DOHH2 (cell line): ENCODE results near the gene MACC1.

ENCODE experiments used
- H3F3A ChIP-seq: fragments of 200-600 bp; sonication (generic), shearing (Covaris generic); 2 replicates; pipeline ENCODE4 v1.6.0; 2016; ENCODE audit warnings: antibody characterized with exemption, mild to moderate bottlenecking; ENCODE audit not compliant: control insufficient read depth, insufficient read depth
- H3K27ac ChIP-seq: fragments of 200-600 bp; sonication (generic); 2 replicates; pipeline ENCODE4 v1.5.1; 2014; ENCODE audit warnings: low read depth, mild to moderate bottlenecking, low read length, moderate library complexity
- H3K27me3 ChIP-seq: fragments of 200-600 bp; sonication (generic); 2 replicates; pipeline ENCODE4 v1.6.1; 2014; ENCODE audit warnings: mild to moderate bottlenecking, low read length, mixed read lengths; ENCODE audit not compliant: control insufficient read depth
- H3K36me3 ChIP-seq: fragments of 200-600 bp; sonication (generic); 2 replicates; pipeline ENCODE4 v1.6.1; 2014; ENCODE audit warnings: mild to moderate bottlenecking, low read length, moderate library complexity, mixed read lengths; ENCODE audit not compliant: control insufficient read depth
- H3K4me1 ChIP-seq: fragments of 200-600 bp; sonication (generic); 2 replicates; pipeline ENCODE4 v1.6.1; 2014; ENCODE audit warnings: mild to moderate bottlenecking, low read length, mixed read lengths; ENCODE audit not compliant: control insufficient read depth
- H3K4me2 ChIP-seq: fragments of 200-600 bp; sonication (generic); 2 replicates; pipeline ENCODE4 v1.6.0; 2014; ENCODE audit warnings: mild to moderate bottlenecking, low read length, moderate library complexity
- H3K4me3 ChIP-seq: fragments of 200-600 bp; sonication (generic); 2 replicates; pipeline ENCODE4 v1.5.1; 2014; ENCODE audit warnings: mild to moderate bottlenecking, low read length, mixed read lengths
- H3K79me2 ChIP-seq: fragments of 200-600 bp; sonication (generic); 2 replicates; pipeline ENCODE4 v1.6.1; 2014; ENCODE audit warnings: mild to moderate bottlenecking, low read length, mixed read lengths; ENCODE audit not compliant: control insufficient read depth
- H3K9me2 ChIP-seq: fragments of 200-600 bp; sonication (generic); replicated peaks from 2 replicates; pipeline ENCODE4 v1.6.1; 2014; ENCODE audit warnings: mild to moderate bottlenecking, low read length, mixed read lengths; ENCODE audit not compliant: control insufficient read depth
- H3K9me3 ChIP-seq: fragments of 200-600 bp; sonication (generic); 2 replicates; pipeline ENCODE4 v1.6.1; 2014; ENCODE audit warnings: antibody characterized with exemption, low read length, mixed read lengths; ENCODE audit not compliant: control insufficient read depth, insufficient read depth
- H4K20me1 ChIP-seq: fragments of 200-600 bp; sonication (generic); 2 replicates; pipeline ENCODE4 v1.6.0; 2014; ENCODE audit warnings: low read depth, mild to moderate bottlenecking, antibody characterized with exemption, low read length, moderate library complexity; ENCODE audit not compliant: control insufficient read depth, insufficient read depth
- EZH2phosphoT487 ChIP-seq: fragments of 200-600 bp; sonication (generic); IDR thresholded peaks from 2 replicates; pipeline ENCODE4 v1.6.1; 2017; ENCODE audit warnings: borderline replicate concordance, mild to moderate bottlenecking, antibody characterized with exemption, low read length, moderate library complexity, mixed read lengths
- TF ChIP-seq, protein P1 (sequence below): fragments of 200-600 bp; sonication (generic); IDR thresholded peaks from one replicate; pipeline ENCODE4 v1.5.1; 2014; ENCODE audit warnings: antibody characterized with exemption, mild to moderate bottlenecking, low read depth, low read length; ENCODE audit not compliant: poor library complexity, severe bottlenecking

Gene MACC1

GRCh38 chr7:20183086-20183485, 34.1 kb downstream of the MACC1 start:
- Histone ChIP-seq H3K79me2 (no peaks in the 10 kb centered on the region; the same call in 1 of the 2 replicates), H3K27ac (no peak overlapping the region), H4K20me1 (no peaks in the 10 kb centered on the region), H3K9me3 (0 out of 2 replicates have a peak, but pooled peaks cover 3% of the 10 kb centered on the region), H3K4me2 (no peak overlapping the region), H3K9me2 (no peaks in the 10 kb centered on the region), H3K4me1 (peaks cover 7% of the 10 kb centered on the region; the same call in 1 of the 2 replicates), H3F3A (no peaks in the 10 kb centered on the region; the same call in 1 of the 2 replicates), H3K27me3 (no peaks in the 10 kb centered on the region), H3K4me3 (no peak overlapping the region), H3K36me3 (no peaks in the 10 kb centered on the region)
- TF ChIP-seq EZH2phosphoT487, result no peak

DNA sequence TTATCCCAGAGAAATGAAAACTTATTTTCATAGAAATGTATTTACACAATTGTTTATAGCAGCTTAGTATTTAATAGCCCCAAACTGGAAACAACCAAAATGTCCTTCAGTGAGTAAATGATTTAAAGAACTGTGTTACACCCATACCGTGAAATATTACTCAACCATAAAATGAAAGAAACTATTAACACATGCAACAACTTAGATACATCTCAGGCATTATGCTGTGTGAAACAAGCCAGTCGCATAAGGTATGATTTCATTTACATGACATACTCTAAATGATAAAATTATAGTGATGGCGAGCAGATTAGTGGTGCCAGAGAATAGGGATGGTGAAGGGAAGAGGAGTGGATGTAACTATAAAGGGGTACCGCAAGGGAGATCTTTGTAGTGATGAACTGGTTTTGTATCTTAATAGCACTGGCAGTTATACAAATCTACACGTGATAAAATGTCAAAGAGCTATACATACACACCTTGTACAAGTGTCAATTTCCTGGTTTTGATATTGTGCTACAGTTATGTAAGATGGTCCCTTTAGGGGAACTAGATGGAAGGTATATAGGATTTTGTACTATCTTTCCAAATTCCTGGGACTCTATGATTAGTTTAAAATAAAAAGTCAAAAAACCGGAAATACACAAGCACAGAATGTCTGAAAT, 40.5 kb downstream of the MACC1 start:
- Histone ChIP-seq H4K20me1 (no peaks in the 10 kb centered on the region), H3K27ac (no peak overlapping the region), H3K4me3 (no peak overlapping the region), H3K4me1 (no peaks in the 10 kb centered on the region), H3K4me2 (no peak overlapping the region), H3K9me3 (no peaks in the 10 kb centered on the region), H3K79me2 (no peaks in the 10 kb centered on the region), H3F3A (no peaks in the 10 kb centered on the region; the same call in 1 of the 2 replicates), H3K36me3 (no peaks in the 10 kb centered on the region), H3K27me3 (no peaks in the 10 kb centered on the region), H3K9me2 (no peaks in the 10 kb centered on the region)
- TF ChIP-seq, protein P1, sequence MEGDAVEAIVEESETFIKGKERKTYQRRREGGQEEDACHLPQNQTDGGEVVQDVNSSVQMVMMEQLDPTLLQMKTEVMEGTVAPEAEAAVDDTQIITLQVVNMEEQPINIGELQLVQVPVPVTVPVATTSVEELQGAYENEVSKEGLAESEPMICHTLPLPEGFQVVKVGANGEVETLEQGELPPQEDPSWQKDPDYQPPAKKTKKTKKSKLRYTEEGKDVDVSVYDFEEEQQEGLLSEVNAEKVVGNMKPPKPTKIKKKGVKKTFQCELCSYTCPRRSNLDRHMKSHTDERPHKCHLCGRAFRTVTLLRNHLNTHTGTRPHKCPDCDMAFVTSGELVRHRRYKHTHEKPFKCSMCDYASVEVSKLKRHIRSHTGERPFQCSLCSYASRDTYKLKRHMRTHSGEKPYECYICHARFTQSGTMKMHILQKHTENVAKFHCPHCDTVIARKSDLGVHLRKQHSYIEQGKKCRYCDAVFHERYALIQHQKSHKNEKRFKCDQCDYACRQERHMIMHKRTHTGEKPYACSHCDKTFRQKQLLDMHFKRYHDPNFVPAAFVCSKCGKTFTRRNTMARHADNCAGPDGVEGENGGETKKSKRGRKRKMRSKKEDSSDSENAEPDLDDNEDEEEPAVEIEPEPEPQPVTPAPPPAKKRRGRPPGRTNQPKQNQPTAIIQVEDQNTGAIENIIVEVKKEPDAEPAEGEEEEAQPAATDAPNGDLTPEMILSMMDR, result no peak
- TF ChIP-seq EZH2phosphoT487, result no peak

DNA sequence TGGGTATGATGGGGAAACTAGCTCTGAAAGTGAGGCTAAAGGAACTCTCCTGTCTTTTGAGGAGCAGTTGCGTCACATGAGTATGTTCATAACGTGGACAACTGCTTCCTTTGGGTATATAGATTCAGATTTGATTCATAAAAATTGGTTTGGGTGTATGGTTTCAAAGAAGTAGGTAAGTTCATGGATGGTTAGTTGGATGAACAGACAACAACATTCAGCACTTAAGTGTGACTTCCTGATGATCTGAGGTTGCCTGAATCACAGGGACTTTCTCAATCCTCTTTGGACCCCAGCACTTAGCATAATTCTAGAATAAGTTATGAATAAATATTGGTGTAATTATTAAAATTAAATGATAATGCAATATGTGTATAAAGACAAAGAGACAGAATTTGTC, 43.4 kb downstream of the MACC1 start:
- Histone ChIP-seq H3K36me3 (no peaks in the 10 kb centered on the region), H4K20me1 (no peaks in the 10 kb centered on the region), H3K27me3 (no peaks in the 10 kb centered on the region), H3K4me1 (no peaks in the 10 kb centered on the region), H3K27ac (no peak overlapping the region), H3K79me2 (no peaks in the 10 kb centered on the region), H3F3A (no peaks in the 10 kb centered on the region), H3K9me3 (no peaks in the 10 kb centered on the region), H3K4me3 (no peak overlapping the region), H3K4me2 (no peak overlapping the region), H3K9me2 (no peaks in the 10 kb centered on the region)
- TF ChIP-seq EZH2phosphoT487, result no peak
- TF ChIP-seq, protein P1, result no peak

GRCh38 chr7:20172736-20173334, 44.3 kb downstream of the MACC1 start:
- H3K9me2 ChIP-seq, result no peaks in the 10 kb centered on the region
- no peaks in the 10 kb centered on the region for H3K9me3 ChIP-seq
- no peaks in the 10 kb centered on the region for H3K27me3 ChIP-seq
- no peaks in the 10 kb centered on the region for H3K36me3 ChIP-seq
- TF ChIP-seq, protein P1, result peak; percentile 80
- TF ChIP-seq EZH2phosphoT487, result no peak
- no peaks in the 10 kb centered on the region for H4K20me1 ChIP-seq
- H3K79me2 ChIP-seq, result no peaks in the 10 kb centered on the region
- no peaks in the 10 kb centered on the region for H3F3A ChIP-seq
- no peak overlapping the region for H3K27ac ChIP-seq
- no peak overlapping the region for H3K4me3 ChIP-seq
- no peak overlapping the region for H3K4me2 ChIP-seq
- H3K4me1 ChIP-seq, result no peaks in the 10 kb centered on the region
